Activated T-cell treated with anti-CD3 and anti-CD28 coated beads, Interleukin-2, amount 50 U/mL, for 4 hours (primary cell): ENCODE results near the gene CYFIP1. TPM values are rescaled to one million over a fixed set of nuclear protein-coding genes. Genes with fewer than 3 reads are reported as not detected.

Experiments used
- ATAC-seq, 2 donors: fragments of 200-7000 bp; cut with Tn5 transposase; one replicate each; pipeline ENCODE4 v1.10.0; 2021
- DNase-seq: peaks from one replicate; pipeline ENCODE4 v3.0.0-alpha.2; 2020
- H3K27me3 Mint-ChIP-seq: one replicate; pipeline ENCODE4 v1.8.0; 2021; ENCODE audit warnings: low read depth, mixed read lengths
- H3K36me3 Mint-ChIP-seq: one replicate; pipeline ENCODE4 v1.8.0; 2022; ENCODE audit warnings: mixed read lengths; ENCODE audit not compliant: insufficient read depth
- H3K4me1 Mint-ChIP-seq: one replicate; pipeline ENCODE4 v1.8.0; 2021; ENCODE audit warnings: low read depth, mixed read lengths
- H3K4me3 Mint-ChIP-seq: one replicate; pipeline ENCODE4 v1.8.0; 2021; ENCODE audit warnings: mild to moderate bottlenecking, moderate library complexity, mixed read lengths
- H3K9me3 Mint-ChIP-seq: one replicate; pipeline ENCODE4 v1.8.0; 2021; ENCODE audit warnings: mixed read lengths
- total RNA-seq, 3 donors: library from RNA; stranded (reverse); gene quantifications; one replicate each; pipeline ENCODE4 v1.2.1, GENCODE V29; 2021

Gene CYFIP1
- total RNA-seq, 3 donors from 2014 or later = 8.8 to 17.9 (median 12.5) TPM

DNA sequence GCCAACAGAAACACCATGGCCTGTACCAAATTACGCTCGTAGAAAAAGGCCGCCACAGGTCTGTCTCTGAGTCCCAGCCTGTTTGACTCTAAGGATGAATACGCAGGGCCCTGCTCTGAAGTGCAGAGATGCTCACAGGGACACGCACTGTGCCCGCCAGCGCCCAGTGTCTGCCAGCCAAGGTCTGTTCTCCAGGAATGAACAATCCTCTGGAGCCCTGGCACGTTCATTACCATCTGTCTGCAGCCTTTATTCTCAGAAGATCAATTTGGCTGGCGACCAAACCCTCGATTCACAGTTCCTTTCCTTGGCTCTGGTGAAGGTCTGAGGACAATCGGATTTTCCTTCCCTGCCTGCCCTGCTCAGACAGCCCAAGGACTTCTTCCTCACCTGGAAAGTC lies 75.4 kb downstream of the CYFIP1 start:
- no peak for DNase-seq
- no peaks in the 10 kb centered on the region for H3K9me3 Mint-ChIP-seq
- no peak overlapping the region for H3K4me3 Mint-ChIP-seq

GRCh38 chr15:22903961-22904534 lies 76.1 kb downstream of the CYFIP1 start:
- no peaks in the 10 kb centered on the region for H3K9me3 Mint-ChIP-seq
- DNase-seq (no peak), ATAC-seq (peak in 1 of 2 donors; percentile 18)
- H3K36me3 Mint-ChIP-seq = peaks cover 5% of the 10 kb centered on the region
- H3K4me3 Mint-ChIP-seq = no peak overlapping the region
- H3K27me3 Mint-ChIP-seq = no peaks in the 10 kb centered on the region
- no peaks in the 10 kb centered on the region for H3K4me1 Mint-ChIP-seq

More for the DNA sequence above, 75.4 kb downstream of the CYFIP1 start:
- Mint-ChIP-seq H3K27me3 (no peaks in the 10 kb centered on the region), H3K4me1 (no peaks in the 10 kb centered on the region), H3K36me3 (peaks cover 8% of the 10 kb centered on the region)
- no peak for ATAC-seq

GRCh38 chr15:22903427-22903826 lies 76.7 kb downstream of the CYFIP1 start:
- H3K27me3 Mint-ChIP-seq = no peaks in the 10 kb centered on the region
- ATAC-seq = no peak
- H3K36me3 Mint-ChIP-seq = peaks cover 5% of the 10 kb centered on the region
- H3K4me3 Mint-ChIP-seq = no peak overlapping the region
- H3K4me1 Mint-ChIP-seq = no peaks in the 10 kb centered on the region
- no peak for DNase-seq
- H3K9me3 Mint-ChIP-seq = no peaks in the 10 kb centered on the region

DNA sequence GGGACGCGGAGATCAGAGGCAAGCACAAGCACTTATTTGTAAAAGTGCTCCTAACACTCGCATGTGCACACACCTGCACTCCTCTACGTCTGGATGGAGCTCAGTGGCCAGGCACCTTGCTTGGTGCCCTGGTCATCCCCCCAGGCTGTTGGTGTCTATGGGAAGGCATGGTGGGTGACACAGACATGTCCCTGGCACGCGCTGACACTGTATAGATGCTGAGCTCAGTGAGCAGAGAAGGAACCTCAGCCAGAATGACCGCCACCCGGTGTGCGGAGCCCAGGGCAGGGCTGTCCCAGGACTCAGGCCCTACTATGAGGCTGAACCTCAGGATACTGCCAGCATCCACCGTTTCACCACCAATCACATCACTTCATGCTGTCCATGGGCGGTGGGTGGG lies 77.2 kb downstream of the CYFIP1 start:
- Mint-ChIP-seq H3K4me1 (no peaks in the 10 kb centered on the region), H3K9me3 (no peaks in the 10 kb centered on the region), H3K4me3 (no peak overlapping the region), H3K27me3 (no peaks in the 10 kb centered on the region), H3K36me3 (peaks cover 2% of the 10 kb centered on the region)
- ATAC-seq (no peak), DNase-seq (no peak)

DNA sequence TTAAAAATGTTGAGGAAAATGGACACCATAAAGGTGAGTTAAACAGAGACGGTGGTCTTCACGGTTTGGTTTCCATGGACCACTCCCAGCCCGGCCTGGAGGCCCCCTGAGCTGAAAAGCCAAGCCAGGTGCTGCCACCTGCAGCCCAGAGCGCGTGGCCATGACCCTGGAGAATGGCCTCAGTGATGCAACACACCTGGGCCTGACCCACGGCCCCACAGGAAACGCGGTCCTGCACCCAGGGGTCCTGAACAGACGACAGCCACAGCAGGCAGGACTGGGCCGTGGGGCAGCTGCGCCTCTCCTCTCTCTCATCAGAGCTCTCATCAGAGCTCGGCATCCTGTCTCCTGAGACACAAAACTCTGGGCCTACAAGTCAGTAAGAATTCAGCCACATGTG lies 77.6 kb downstream of the CYFIP1 start:
- H3K9me3 Mint-ChIP-seq = no peaks in the 10 kb centered on the region
- no peaks in the 10 kb centered on the region for H3K27me3 Mint-ChIP-seq
- H3K4me1 Mint-ChIP-seq = no peaks in the 10 kb centered on the region
- no peak for ATAC-seq
- H3K36me3 Mint-ChIP-seq = no peaks in the 10 kb centered on the region
- no peak for DNase-seq
- H3K4me3 Mint-ChIP-seq = no peak overlapping the region

DNA sequence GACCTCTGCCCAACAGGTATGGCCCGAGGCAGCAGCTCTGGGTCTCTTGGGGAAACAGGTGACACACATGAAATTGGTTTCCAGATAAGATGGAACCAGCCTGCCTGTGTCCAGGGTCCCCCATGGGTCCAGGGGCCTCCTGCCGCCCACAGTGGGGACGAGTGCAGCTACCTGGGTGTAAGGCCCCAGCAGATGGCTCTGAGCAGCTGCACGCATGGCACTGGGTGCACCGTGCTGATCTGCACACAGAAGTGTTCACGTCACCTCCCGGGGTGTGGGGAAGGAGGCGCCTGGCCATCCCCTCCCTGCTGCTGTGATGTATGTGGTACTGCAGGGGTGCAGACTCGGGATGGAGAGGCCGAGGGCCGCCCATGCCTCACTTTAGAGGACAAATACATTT lies 78.1 kb downstream of the CYFIP1 start:
- H3K36me3 Mint-ChIP-seq = no peaks in the 10 kb centered on the region
- no peak for ATAC-seq
- no peaks in the 10 kb centered on the region for H3K4me1 Mint-ChIP-seq
- H3K27me3 Mint-ChIP-seq = no peaks in the 10 kb centered on the region
- no peaks in the 10 kb centered on the region for H3K9me3 Mint-ChIP-seq
- H3K4me3 Mint-ChIP-seq = no peak overlapping the region
- no peak for DNase-seq

DNA sequence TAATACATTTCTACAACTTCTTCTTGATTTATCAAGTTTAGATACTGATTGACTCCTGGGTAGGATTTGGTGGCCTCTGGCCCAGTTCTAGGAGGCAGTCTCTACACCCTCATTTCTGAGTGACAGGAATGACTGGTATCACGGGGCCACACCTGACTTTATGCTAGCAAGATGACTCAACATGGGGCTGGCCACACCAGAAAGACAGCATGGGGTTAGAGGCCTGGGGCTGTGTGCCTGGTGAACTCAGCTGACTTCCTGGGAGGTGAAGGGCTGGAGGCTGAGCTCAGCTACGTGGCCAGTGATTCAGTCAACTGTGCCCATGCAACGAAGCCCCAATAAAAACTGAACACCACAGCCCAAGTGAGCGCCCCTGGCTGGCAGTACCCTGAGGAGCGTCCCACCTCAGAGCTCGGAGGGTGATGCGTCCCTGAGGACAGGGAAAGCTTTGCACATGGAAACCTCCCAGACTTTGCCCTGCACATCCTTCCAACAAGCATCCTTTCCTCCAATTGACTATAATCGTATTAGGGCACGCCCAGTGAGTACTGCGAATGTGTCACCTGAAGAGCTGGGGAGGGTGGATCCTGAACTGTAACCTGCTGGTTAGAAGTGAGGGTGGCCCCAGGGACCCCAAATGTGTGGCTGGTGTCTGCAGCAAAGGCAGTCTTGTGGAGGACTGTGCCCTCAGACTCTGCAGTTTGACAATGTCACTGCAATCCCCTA lies 84.5 kb downstream of the CYFIP1 start:
- DNase-seq (no peak), ATAC-seq (peak; percentile 55 to 62)
- Mint-ChIP-seq H3K9me3 (no peaks in the 10 kb centered on the region), H3K4me3 (no peak overlapping the region), H3K4me1 (no peaks in the 10 kb centered on the region), H3K36me3 (no peaks in the 10 kb centered on the region), H3K27me3 (no peaks in the 10 kb centered on the region)

GRCh38 chr15:22893881-22894280 lies 86.3 kb downstream of the CYFIP1 start:
- no peak for ATAC-seq
- no peaks in the 10 kb centered on the region for H3K27me3 Mint-ChIP-seq
- H3K36me3 Mint-ChIP-seq = no peaks in the 10 kb centered on the region
- no peak for DNase-seq
- no peaks in the 10 kb centered on the region for H3K9me3 Mint-ChIP-seq
- no peak overlapping the region for H3K4me3 Mint-ChIP-seq
- H3K4me1 Mint-ChIP-seq = no peaks in the 10 kb centered on the region

DNA sequence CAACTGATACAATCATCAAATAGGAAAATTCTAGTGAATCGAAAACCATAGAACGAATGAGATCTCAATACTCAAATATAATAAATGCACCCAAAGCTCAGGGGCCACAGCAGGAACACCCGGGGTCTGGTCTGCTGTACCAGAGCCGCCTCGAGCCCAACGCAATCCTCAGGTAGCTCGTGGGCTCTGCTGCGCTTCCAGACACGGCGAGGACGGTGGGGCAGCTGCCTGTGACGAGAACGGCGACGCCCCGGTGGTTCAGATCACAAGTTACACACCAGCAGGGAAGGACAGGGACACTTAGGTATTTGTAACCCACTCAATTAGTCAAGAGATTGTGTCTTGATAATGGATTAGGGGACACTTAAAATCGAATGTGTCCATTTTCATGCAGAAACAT lies 87.1 kb downstream of the CYFIP1 start:
- Mint-ChIP-seq H3K4me3 (no peak overlapping the region), H3K27me3 (no peaks in the 10 kb centered on the region), H3K4me1 (no peaks in the 10 kb centered on the region), H3K36me3 (no peaks in the 10 kb centered on the region), H3K9me3 (no peaks in the 10 kb centered on the region)
- DNase-seq (no peak), ATAC-seq (no peak)

GRCh38 chr15:22892333-22892732 lies 87.8 kb downstream of the CYFIP1 start:
- ATAC-seq (no peak), DNase-seq (no peak)
- H3K36me3 Mint-ChIP-seq = no peaks in the 10 kb centered on the region
- no peaks in the 10 kb centered on the region for H3K4me1 Mint-ChIP-seq
- no peaks in the 10 kb centered on the region for H3K9me3 Mint-ChIP-seq
- no peaks in the 10 kb centered on the region for H3K27me3 Mint-ChIP-seq
- no peak overlapping the region for H3K4me3 Mint-ChIP-seq

DNA sequence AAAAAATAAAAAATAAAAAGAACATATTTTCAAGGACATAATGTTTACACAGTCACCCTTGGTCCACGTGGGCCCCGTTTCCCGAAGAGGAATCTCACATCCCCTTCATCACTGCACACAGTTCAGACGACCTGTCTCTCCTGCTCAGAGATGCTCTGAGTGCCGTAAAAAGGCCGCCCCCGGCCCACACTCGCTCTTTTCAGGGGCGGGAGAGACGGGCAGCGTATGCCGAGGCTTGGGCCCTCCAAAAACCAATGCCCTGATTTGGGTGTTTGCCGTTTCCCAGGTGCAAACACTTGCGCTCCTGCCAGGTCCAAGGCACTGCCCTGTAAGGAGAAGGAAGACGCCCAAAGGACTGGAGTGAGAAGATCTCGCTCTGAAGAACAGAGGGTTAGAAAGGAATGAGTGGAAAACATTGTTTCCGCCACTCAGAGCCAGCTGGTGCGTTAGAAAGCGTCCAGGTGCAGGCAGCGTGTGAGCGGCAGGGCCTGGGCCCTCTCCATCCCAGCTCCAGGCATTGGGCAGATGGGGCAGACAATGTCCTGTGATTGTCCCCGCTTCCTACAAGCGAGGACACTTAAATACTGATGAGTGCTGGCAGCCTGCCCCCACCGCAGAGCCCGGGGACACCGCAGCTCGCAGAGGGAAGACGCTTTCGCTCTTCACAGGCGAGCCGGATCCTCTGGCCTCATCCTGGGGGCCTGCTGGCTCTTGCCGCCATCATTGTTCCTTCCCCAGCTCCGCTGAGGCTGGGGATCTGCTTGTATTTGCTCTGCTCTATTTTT lies 88.5 kb downstream of the CYFIP1 start:
- no peak for DNase-seq
- H3K9me3 Mint-ChIP-seq = no peaks in the 10 kb centered on the region
- ATAC-seq = no peak
- no peaks in the 10 kb centered on the region for H3K36me3 Mint-ChIP-seq
- H3K4me3 Mint-ChIP-seq = no peak overlapping the region
- no peaks in the 10 kb centered on the region for H3K27me3 Mint-ChIP-seq
- H3K4me1 Mint-ChIP-seq = no peaks in the 10 kb centered on the region

- H3K36me3 Mint-ChIP-seq = no peaks in the 10 kb centered on the region
These were observed 89.9 kb downstream of the CYFIP1 start for GRCh38 chr15:22890296-22890695.

DNA sequence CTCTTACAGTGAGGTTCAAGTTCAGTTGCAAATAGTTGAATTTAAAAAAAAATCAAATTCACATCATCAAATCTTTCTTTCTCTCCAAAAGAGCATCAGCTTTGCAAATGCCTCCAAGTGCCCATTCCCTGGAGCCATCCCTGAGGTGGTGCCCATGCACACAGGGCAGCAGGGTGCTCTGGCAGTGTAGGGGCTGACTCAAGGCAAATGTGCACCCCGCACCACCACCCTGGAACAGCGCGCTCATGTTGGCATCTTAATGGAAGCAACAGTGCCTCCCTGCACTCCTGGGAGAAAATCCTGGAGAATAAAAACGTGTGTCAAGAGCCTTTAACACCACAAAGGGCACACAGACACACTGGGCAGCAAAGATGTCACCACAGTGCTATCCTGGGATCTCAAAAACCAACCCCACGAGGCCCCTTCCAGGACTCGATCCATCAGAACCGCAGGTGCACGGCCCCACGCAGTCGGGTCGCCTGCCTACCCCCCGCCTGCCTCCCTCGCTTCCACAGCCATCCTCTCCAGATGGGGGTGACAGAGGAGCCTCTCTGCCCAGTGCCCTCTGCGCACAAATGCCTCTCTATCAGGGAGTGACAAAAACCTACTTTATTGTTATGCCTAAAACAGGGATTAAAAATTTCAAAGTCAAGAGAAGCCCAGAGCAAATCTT lies 90.9 kb downstream of the CYFIP1 start:
- Mint-ChIP-seq H3K9me3 (no peaks in the 10 kb centered on the region), H3K36me3 (no peaks in the 10 kb centered on the region), H3K4me1 (no peaks in the 10 kb centered on the region), H3K4me3 (no peak overlapping the region), H3K27me3 (no peaks in the 10 kb centered on the region)
- DNase-seq (no peak), ATAC-seq (no peak)

More at GRCh38 chr15:22890296-22890695, 89.9 kb downstream of the CYFIP1 start:
- no peak overlapping the region for H3K4me3 Mint-ChIP-seq
- no peaks in the 10 kb centered on the region for H3K4me1 Mint-ChIP-seq
- no peaks in the 10 kb centered on the region for H3K27me3 Mint-ChIP-seq
- H3K9me3 Mint-ChIP-seq = no peaks in the 10 kb centered on the region
- ATAC-seq (no peak), DNase-seq (no peak)

GRCh38 chr15:22888120-22888859 lies 91.9 kb downstream of the CYFIP1 start:
- no peak for ATAC-seq
- no peak for DNase-seq
- Mint-ChIP-seq H3K4me3 (no peak overlapping the region), H3K9me3 (no peaks in the 10 kb centered on the region), H3K27me3 (no peaks in the 10 kb centered on the region), H3K36me3 (no peaks in the 10 kb centered on the region), H3K4me1 (no peaks in the 10 kb centered on the region)
